HG03378 (cell line): Measurements from ENCODE around the gene ZC3H14.

Source experiments
- ATAC-seq: cut with Tn5 transposase; IDR thresholded peaks from one replicate; pipeline ENCODE4 v1.9.1; 2021; ENCODE audit warnings: mild to moderate bottlenecking, moderate library complexity; ENCODE audit not compliant: unreplicated experiment

The ZC3H14 gene

GRCh38 chr14:88605594-88605993, 42.8 kb downstream of the ZC3H14 start:
- ATAC-seq = no peak

- ATAC-seq = no peak
Observed at GRCh38 chr14:88607829-88608228, 45.0 kb downstream of the ZC3H14 start.

GRCh38 chr14:88611878-88612277, 49.0 kb downstream of the ZC3H14 start:
- no peak for ATAC-seq

- ATAC-seq = no peak
Observed at GRCh38 chr14:88612981-88613380, 50.1 kb downstream of the ZC3H14 start.

- peak; percentile 34 for ATAC-seq
Observed at GRCh38 chr14:88613552-88614010, 50.7 kb downstream of the ZC3H14 start.

- peak; percentile 45 for ATAC-seq
Observed at GRCh38 chr14:88614218-88614907, 51.5 kb downstream of the ZC3H14 start.

- ATAC-seq = no peak
Observed at GRCh38 chr14:88616697-88617096, 53.9 kb downstream of the ZC3H14 start.

GRCh38 chr14:88617479-88617878, 54.6 kb downstream of the ZC3H14 start:
- no peak for ATAC-seq

- no peak for ATAC-seq
Observed at GRCh38 chr14:88618476-88618875, 55.6 kb downstream of the ZC3H14 start.

GRCh38 chr14:88621100-88621499, 58.3 kb downstream of the ZC3H14 start:
- ATAC-seq = no peak

GRCh38 chr14:88625671-88626070, 62.8 kb downstream of the ZC3H14 start:
- no peak for ATAC-seq

- ATAC-seq = no peak
Observed at GRCh38 chr14:88628033-88628432, 65.2 kb downstream of the ZC3H14 start.

GRCh38 chr14:88628462-88628861, 65.6 kb downstream of the ZC3H14 start:
- ATAC-seq = no peak

GRCh38 chr14:88630565-88630964, 67.7 kb downstream of the ZC3H14 start:
- no peak for ATAC-seq

GRCh38 chr14:88631091-88631490, 68.3 kb downstream of the ZC3H14 start:
- no peak for ATAC-seq

- ATAC-seq = no peak
Observed at GRCh38 chr14:88632512-88632911, 69.7 kb downstream of the ZC3H14 start.

GRCh38 chr14:88639221-88639620, 76.4 kb downstream of the ZC3H14 start:
- no peak for ATAC-seq

- ATAC-seq = no peak
Observed at GRCh38 chr14:88660056-88660455, 97.2 kb downstream of the ZC3H14 start.

- peak; percentile 86 for ATAC-seq
Observed at GRCh38 chr14:88667555-88668273, 104.9 kb downstream of the ZC3H14 start.

GRCh38 chr14:88668448-88669116, 105.7 kb downstream of the ZC3H14 start:
- peak; percentile 59 for ATAC-seq

GRCh38 chr14:88669346-88669745, 106.5 kb downstream of the ZC3H14 start:
- no peak for ATAC-seq
